ENCODE measurements around the gene MRPL16. TPM values are rescaled to one million over a fixed set of nuclear protein-coding genes. Genes with fewer than 3 reads are reported as not detected.

The MRPL16 gene
- polyA plus RNA-seq, 3 donors: 34.1 to 75.0 (median 71.9) TPM

DNA sequence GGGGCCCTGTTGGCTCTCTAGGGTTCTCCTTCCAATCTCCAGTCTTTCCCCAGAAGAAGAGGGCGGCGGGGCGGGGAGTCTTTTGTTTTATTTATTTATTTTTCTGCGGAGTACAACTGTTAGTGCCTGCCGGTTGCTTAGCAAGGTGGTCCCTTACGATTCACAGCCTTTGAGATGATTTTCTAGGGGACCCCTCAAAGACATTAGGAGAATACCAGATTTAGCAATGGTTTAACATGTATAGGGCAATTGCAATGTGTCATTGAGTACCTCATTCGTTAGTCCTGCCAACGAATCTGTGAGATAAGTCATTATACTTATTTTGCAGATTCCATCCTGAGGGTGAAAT is 307 bp upstream of the MRPL16 start:
- Mint-ChIP-seq H3K9me3 (peaks cover 0 to 3% (median 0%) of the 10 kb centered on the region in 7 donors), H3K36me3 (peaks cover 21 to 22% of the 10 kb centered on the region in 2 donors), H3K4me1 (peaks cover 24% of the 10 kb centered on the region), H3K27ac (peak overlapping the region; percentile 87 to 94 (median 92)), H3K27me3 (ENCODE audit: low read depth in 3 of 3) (no peaks in the 10 kb centered on the region), H3K4me3 (peak overlapping the region; percentile 90 to 95)
- H3K4me1 ChIP-seq (ENCODE audit: control insufficient read depth in 1 of 2, insufficient read depth in 2 of 2, low read length in 2 of 2): peaks cover 23 to 34% of the 10 kb centered on the region in 2 donors
- H3K36me3 ChIP-seq (replicated peaks in 1 of 2; ENCODE audit: control insufficient read depth in 1 of 2, insufficient read depth in 2 of 2, low read length in 2 of 2): peaks cover 24 to 28% of the 10 kb centered on the region in 2 donors
- no peaks in the 10 kb centered on the region for H4K20me1 ChIP-seq (ENCODE audit: insufficient read depth, low read length)
- H3K27ac ChIP-seq (ENCODE audit: low read depth in 1 of 2, low read length in 2 of 2): peak overlapping the region; percentile 71 to 84
- H3K9ac ChIP-seq (ENCODE audit: insufficient read depth, low read length, poor library complexity, severe bottlenecking): peak overlapping the region; percentile 76
- TF ChIP-seq, protein P1, sequence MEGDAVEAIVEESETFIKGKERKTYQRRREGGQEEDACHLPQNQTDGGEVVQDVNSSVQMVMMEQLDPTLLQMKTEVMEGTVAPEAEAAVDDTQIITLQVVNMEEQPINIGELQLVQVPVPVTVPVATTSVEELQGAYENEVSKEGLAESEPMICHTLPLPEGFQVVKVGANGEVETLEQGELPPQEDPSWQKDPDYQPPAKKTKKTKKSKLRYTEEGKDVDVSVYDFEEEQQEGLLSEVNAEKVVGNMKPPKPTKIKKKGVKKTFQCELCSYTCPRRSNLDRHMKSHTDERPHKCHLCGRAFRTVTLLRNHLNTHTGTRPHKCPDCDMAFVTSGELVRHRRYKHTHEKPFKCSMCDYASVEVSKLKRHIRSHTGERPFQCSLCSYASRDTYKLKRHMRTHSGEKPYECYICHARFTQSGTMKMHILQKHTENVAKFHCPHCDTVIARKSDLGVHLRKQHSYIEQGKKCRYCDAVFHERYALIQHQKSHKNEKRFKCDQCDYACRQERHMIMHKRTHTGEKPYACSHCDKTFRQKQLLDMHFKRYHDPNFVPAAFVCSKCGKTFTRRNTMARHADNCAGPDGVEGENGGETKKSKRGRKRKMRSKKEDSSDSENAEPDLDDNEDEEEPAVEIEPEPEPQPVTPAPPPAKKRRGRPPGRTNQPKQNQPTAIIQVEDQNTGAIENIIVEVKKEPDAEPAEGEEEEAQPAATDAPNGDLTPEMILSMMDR (IDR thresholded peaks at IDR 0.05): no peak
- intact Hi-C loops (cut with micrococcal nuclease): loop anchor here in 1 of 2 donors (5.0 kb wide), 1 partner anchor 144 kb away; the partner anchor contains the start of gene PATL1
- H3K9me3 ChIP-seq (replicated peaks in 1 of 2; ENCODE audit: control insufficient read depth in 1 of 2, insufficient read depth in 1 of 2, low read length in 2 of 2): no peaks in the 10 kb centered on the region
- DNase-seq: no peak
- no peaks in the 10 kb centered on the region for H3K27me3 ChIP-seq (ENCODE audit: control insufficient read depth in 2 of 2, insufficient read depth in 2 of 2, low read length in 2 of 2)
- peak overlapping the region; percentile 94 for H3K4me2 ChIP-seq (replicated peaks; ENCODE audit: extremely low read depth, low read length, poor library complexity, severe bottlenecking)
- H3K4me3 ChIP-seq (replicated peaks in 1 of 3; ENCODE audit: low read depth in 2 of 3, low read length in 3 of 3): peak overlapping the region; percentile 69 to 88 (median 81)
- 13% methylated on average over 4 of the region's 8 CpGs for WGBS (ENCODE audit: insufficient coverage)
- peak overlapping the region; percentile 97 for H2AFZ ChIP-seq (ENCODE audit: insufficient read depth, low read depth, low read length, poor library complexity, severe bottlenecking)
- H3K79me2 ChIP-seq (ENCODE audit: insufficient read depth, low read length): peaks cover 21% of the 10 kb centered on the region

DNA sequence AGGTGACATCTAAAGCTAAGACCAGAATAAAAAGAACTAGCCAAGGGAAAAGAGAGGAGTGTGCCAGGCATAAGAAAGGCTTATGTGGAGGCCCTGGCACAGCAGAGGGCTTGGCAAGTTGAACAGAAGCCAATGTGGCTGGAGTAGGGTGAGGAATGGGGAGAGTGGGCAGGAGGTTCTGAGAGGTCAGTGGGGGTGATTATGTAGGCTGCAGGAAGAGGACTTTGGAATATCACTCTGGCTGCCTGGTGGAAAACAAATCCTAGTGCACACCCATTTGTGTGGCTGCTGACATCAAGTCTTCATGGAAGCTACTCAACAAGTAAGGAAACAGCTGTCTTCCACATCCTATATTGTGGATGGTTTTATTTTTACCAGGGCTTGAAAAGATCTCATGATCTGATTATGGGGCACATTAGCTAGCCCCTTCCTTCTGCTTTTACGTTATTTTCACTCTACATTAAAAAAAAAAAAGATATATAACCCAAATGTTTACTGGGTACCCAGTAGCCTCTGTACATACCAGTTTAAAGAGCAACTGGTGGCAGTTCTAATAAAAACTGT is 3.4 kb downstream of the MRPL16 start:
- H3K9me3 Mint-ChIP-seq: peaks cover 0 to 3% (median 0%) of the 10 kb centered on the region in 7 donors
- Histone ChIP-seq H3K9ac (ENCODE audit: insufficient read depth, low read length, poor library complexity, severe bottlenecking) (no peak overlapping the region), H3K36me3 (replicated peaks in 1 of 2; ENCODE audit: control insufficient read depth in 1 of 2, insufficient read depth in 2 of 2, low read length in 2 of 2) (peaks cover 51 to 59% of the 10 kb centered on the region in 2 donors), H2AFZ (ENCODE audit: insufficient read depth, low read depth, low read length, poor library complexity, severe bottlenecking) (no peak overlapping the region), H3K79me2 (ENCODE audit: insufficient read depth, low read length) (peaks cover 21% of the 10 kb centered on the region), H3K4me3 (replicated peaks in 1 of 3; ENCODE audit: low read depth in 2 of 3, low read length in 3 of 3) (no peak overlapping the region), H3K4me1 (ENCODE audit: control insufficient read depth in 1 of 2, insufficient read depth in 2 of 2, low read length in 2 of 2) (peaks cover 15 to 19% of the 10 kb centered on the region in 2 donors), H3K27ac (ENCODE audit: low read depth in 1 of 2, low read length in 2 of 2) (no peak overlapping the region), H4K20me1 (ENCODE audit: insufficient read depth, low read length) (peaks cover 8% of the 10 kb centered on the region), H3K9me3 (replicated peaks in 1 of 2; ENCODE audit: control insufficient read depth in 1 of 2, insufficient read depth in 1 of 2, low read length in 2 of 2) (no peaks in the 10 kb centered on the region), H3K4me2 (replicated peaks; ENCODE audit: extremely low read depth, low read length, poor library complexity, severe bottlenecking) (no peak overlapping the region), H3K27me3 (ENCODE audit: control insufficient read depth in 2 of 2, insufficient read depth in 2 of 2, low read length in 2 of 2) (no peaks in the 10 kb centered on the region)
- H3K4me1 Mint-ChIP-seq: peaks cover 17% of the 10 kb centered on the region
- H3K27me3 Mint-ChIP-seq (ENCODE audit: low read depth in 3 of 3): peaks cover 0 to 1% (median 0%) of the 10 kb centered on the region in 3 donors
- peaks cover 48 to 53% of the 10 kb centered on the region in 2 donors for H3K36me3 Mint-ChIP-seq
- TF ChIP-seq, protein P1 (IDR thresholded peaks at IDR 0.05): no peak
- peak overlapping the region in 1 of 7 donors; percentile 13 for H3K27ac Mint-ChIP-seq
- DNase-seq: no peak
- no peak overlapping the region for H3K4me3 Mint-ChIP-seq
- WGBS (ENCODE audit: insufficient coverage): no CpG with 5 or more reads among the region's 1 CpG
- intact Hi-C loops (cut with micrococcal nuclease): no loop called here

Measured in CD14-positive monocyte (primary cell).